ENCODE data around the gene MAD1L1. TPM values are rescaled to one million over a fixed set of nuclear protein-coding genes. Genes with fewer than 3 reads are reported as not detected.

The MAD1L1 gene
- total RNA-seq, 2 experiments from 2014 or later: 40.0 to 44.7 TPM

- Mint-ChIP-seq H3K4me3 (no peak overlapping the region), H3K27me3 (no peaks in the 10 kb centered on the region), H3K4me1 (ENCODE audit: low read depth) (peaks cover 24% of the 10 kb centered on the region), H3K36me3 (ENCODE audit: low read depth) (no peaks in the 10 kb centered on the region), H3K9me3 (no peaks in the 10 kb centered on the region), H3K27ac (no peak overlapping the region)
- ChIA-PET CTCF (no interaction called here), POLR2A (interaction anchor here (0.7 kb wide), 1 partner anchor 369 kb away, joined by 3 read pairs; no protein-coding TSS in a partner anchor)
- no peak for ATAC-seq
- intact Hi-C loops (cut with micrococcal nuclease): no loop called here
- no peak for TF ChIP-seq CTCF (IDR thresholded peaks at IDR 0.05)
- no peak for DNase-seq
These were observed 163.9 kb downstream of the MAD1L1 start for GRCh38 chr7:2068693-2069471.

- no peak for TF ChIP-seq CTCF (IDR thresholded peaks at IDR 0.05)
- Mint-ChIP-seq H3K4me1 (ENCODE audit: low read depth) (peaks cover 26% of the 10 kb centered on the region), H3K36me3 (ENCODE audit: low read depth) (no peaks in the 10 kb centered on the region), H3K27me3 (no peaks in the 10 kb centered on the region), H3K9me3 (no peaks in the 10 kb centered on the region), H3K27ac (peak overlapping the region; percentile 86), H3K4me3 (peak overlapping the region; percentile 63)
- intact Hi-C loops (cut with micrococcal nuclease): no loop called here
- CTCF ChIA-PET: interaction anchor here (1.3 kb wide), 1 partner anchor 22 kb away, joined by 3 read pairs; no protein-coding TSS in a partner anchor
- POLR2A ChIA-PET: interaction anchor here (0.8 kb wide), 1 partner anchor 19 kb away, joined by 5 read pairs; no protein-coding TSS in a partner anchor
- ATAC-seq (peak; percentile 82), DNase-seq (peak; percentile 51)
These were observed 166.4 kb downstream of the MAD1L1 start for GRCh38 chr7:2066251-2066919.

- no peak overlapping the region for H3K27ac Mint-ChIP-seq
These were observed 167.2 kb downstream of the MAD1L1 start for GRCh38 chr7:2065528-2065927.

GRCh38 chr7:2063563-2064260, 169.0 kb downstream of the MAD1L1 start:
- no peaks in the 10 kb centered on the region for H3K27me3 Mint-ChIP-seq
- no peak for ATAC-seq
- no peak for TF ChIP-seq CTCF (IDR thresholded peaks at IDR 0.05)
- ChIA-PET POLR2A (no interaction called here), CTCF (no interaction called here)
- no peak overlapping the region for H3K4me3 Mint-ChIP-seq
- peaks cover 28% of the 10 kb centered on the region for H3K4me1 Mint-ChIP-seq (ENCODE audit: low read depth)
- intact Hi-C loops (cut with micrococcal nuclease): no loop called here
- no peak for DNase-seq
- H3K36me3 Mint-ChIP-seq (ENCODE audit: low read depth): peaks cover 10% of the 10 kb centered on the region
- H3K27ac Mint-ChIP-seq: no peak overlapping the region
- H3K9me3 Mint-ChIP-seq: peaks cover 10% of the 10 kb centered on the region

More at GRCh38 chr7:2065528-2065927, 167.2 kb downstream of the MAD1L1 start:
- intact Hi-C loops (cut with micrococcal nuclease): no loop called here
- Mint-ChIP-seq H3K9me3 (peaks cover 2% of the 10 kb centered on the region), H3K36me3 (ENCODE audit: low read depth) (peaks cover 2% of the 10 kb centered on the region), H3K27me3 (no peaks in the 10 kb centered on the region), H3K4me1 (ENCODE audit: low read depth) (peaks cover 28% of the 10 kb centered on the region), H3K4me3 (no peak overlapping the region)
- no peak for ATAC-seq
- no peak for TF ChIP-seq CTCF (IDR thresholded peaks at IDR 0.05)
- CTCF ChIA-PET: interaction anchor here (1.3 kb wide), 1 partner anchor 21 kb away, joined by 3 read pairs; no protein-coding TSS in a partner anchor
- no peak for DNase-seq
- POLR2A ChIA-PET: interaction anchor here (0.8 kb wide), 1 partner anchor 20 kb away, joined by 5 read pairs; no protein-coding TSS in a partner anchor

All from activated CD8-positive, alpha-beta T cell treated with anti-CD3 and anti-CD28 coated beads for 36 hours (primary cell).